Activated CD8-positive, alpha-beta memory T cell treated with anti-CD3 and anti-CD28 coated beads, Interleukin-2, amount 50 U/mL, for 24 hours (primary cell): Measurements from ENCODE around the gene ROCK2.

Source experiments
- DNase-seq: peaks from one replicate; pipeline ENCODE4 v3.0.0-alpha.2; 2020; ENCODE audit errors: extremely low read depth

Gene ROCK2

DNA sequence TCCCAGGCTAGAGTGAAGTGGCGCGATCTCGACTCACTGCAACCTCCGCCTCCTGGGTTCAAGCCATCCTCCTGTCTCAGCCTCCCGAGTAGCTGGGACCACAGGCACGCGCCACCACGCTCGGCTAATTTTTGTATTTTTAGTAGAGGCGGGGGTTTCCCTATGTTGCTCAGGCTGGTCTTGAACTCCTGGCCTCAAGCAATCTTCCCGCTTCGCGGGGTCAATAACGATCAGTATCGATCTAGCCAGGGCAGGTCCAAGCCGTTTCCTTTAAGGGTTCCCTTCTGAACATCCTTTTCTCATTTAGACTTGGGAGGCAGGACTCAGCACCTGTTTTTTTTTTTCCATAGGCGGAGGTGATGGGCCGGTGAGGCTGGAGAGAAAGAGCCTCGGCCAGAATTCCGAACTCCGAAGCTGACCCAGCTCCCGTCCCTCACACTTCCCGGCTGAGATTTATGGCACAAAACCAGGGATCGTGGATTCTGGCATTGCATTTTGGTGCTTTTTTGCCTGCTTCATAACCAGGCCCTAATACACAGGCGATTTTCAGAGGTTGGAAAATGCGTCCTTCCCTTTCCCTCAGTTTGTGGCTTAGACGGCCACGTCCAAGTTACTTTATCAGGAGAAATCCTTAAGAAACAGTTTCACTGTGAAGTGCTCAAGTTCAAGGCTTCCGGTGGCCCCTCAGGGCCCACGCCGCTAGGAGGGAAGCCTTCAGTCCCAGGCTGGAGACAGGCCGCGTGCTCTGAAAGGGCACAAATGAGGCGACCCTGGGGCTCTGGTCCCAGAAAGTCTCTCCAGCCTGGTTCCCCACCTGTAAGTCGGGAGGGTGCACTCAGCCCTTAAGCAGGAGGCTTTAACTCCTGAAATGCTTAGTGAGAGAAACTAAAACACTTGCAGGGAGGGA is 190.2 kb downstream of the ROCK2 start:
- no peak for DNase-seq

DNA sequence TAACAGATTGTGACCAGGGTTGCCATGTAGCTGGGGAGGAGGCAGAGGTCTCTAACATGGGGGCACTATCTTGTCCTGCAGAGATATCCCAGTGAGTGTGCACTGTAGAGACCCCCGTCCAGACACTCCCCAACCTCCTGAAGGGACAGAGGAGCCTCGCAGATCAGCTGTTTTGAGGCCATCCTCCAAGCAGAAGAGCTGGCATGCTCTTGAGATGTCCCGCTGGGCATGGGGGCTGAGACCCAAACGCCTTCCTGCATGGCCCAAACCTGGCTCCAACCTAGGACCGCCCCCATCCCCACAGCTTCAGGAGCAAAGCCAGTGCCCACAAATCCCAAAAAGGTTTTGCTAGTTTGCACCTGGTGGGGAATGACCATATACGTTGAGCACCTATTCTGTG is 191.8 kb downstream of the ROCK2 start:
- DNase-seq, result no peak

DNA sequence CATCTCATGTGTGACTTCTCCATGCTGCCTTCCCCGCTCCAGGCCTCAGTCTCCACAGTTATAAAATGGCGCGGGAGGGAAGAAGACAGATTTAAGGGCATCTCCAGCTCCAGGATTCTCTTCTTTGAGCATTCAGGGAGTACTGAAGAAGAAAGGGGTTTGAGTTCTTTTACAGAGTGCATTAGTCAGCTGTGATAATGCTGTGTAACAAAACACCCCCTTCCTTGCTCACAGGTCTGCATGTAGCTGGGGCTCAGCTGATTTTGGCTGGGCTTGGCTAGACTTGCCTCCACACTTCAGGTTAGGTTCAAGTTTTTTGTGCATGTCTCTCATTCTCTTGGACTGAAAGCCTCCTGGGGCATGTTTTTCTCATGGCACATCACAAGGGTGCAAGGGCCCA is 197.2 kb downstream of the ROCK2 start:
- no peak for DNase-seq

DNA sequence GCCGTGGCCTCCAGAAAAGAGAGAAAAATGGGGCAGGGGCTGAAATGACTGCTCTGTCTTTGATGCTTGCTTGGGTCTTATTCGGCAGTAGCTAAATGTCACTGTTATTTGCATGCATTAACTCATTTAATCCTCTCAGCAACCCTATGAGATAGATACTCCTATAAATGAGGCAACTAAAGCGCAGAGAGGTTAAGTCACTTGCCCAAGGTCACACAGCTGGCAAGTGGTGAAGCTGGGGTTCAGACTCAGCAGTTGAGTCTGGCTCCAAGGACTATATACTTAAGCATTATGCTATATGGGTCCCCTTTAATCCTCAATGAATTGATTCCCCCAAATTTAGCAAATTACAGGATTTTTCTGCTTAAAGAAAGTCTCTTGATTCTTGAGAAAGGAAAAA is 198.4 kb downstream of the ROCK2 start:
- no peak for DNase-seq

DNA sequence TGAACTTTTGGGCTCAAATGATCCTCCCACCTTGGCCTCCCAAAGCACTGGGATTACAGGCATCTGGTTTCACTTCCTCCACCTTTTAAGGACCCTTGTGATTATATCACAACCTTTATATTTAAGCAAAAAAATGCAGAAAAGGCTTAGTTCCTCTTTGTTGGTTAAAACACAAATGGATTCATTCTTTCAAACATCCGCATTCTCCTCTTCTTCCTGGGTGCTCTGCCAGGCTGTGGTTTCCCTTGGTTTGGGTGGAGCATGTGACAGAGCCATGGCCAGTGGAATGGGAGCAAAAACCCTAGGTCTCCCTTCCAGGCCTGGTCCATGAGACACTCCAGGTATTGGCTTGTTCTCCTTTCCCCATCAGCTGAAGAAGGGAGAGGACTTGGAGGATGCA is 199.1 kb downstream of the ROCK2 start:
- DNase-seq, result no peak

DNA sequence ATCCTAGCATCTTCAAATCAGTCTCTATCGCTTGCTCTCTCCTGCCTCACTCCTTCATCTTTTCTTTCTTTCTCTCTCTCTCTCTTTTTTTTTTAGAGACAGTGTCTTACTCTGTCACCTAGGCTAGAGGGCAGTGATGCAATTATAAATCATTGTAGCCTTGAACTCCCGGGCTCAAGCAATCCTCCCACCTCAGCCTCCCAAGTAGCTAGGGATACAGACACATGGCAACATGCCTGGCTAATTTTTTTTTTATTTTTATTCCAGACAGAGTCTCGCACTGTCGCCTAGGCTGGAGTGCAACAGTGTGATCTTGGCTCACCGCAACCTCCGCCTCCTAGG is 199.7 kb downstream of the ROCK2 start:
- DNase-seq, result no peak

DNA sequence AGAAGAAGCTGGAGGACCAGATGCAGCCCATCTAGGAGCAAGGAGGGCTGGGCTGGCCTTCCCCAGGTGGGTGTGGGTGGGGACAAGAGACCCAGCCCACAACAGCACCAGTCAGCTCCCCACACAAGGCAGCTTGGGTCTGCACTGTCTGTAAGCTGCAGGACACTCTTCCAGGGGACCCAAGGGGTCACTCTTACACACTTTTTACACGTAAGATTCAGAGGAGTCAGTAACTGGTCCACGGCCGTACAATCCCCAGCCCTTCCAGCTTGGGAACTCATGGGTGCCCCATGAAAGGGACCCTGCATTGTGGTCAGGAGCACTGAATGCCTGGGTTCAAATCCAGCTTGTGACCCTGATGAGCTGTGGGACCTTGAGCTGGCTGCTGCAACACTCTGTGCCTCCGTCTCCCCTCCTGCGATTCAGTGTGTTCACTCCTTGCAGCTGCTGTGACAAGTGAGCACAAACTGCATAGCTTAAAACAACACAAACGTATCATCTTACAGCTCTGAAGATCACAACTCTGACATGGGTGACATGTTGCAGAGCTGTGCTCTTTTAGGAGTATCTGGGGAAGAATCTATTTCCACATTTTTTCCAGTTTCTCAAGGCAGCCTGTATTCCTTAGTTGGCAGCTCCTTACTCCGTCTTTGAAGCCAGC is 200.2 kb downstream of the ROCK2 start:
- DNase-seq, result no peak

DNA sequence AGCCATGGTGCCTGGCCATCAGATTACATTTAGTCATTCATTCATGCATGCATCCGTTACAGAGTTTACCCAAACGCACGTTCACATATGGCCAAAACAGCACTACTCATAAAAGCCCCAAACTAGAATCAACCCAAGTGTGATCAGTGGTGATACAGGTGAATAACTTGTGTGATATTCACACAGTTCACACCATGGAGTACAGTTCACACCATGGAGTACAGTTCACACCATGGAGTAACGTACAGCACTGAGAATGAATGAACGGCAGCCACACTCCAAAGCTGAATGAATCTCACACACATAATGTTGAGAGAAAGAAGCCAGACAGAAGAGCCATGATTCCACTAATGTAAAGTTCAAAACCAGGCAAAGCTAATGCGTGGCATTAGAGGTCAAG is 201.4 kb downstream of the ROCK2 start:
- DNase-seq, result no peak

DNA sequence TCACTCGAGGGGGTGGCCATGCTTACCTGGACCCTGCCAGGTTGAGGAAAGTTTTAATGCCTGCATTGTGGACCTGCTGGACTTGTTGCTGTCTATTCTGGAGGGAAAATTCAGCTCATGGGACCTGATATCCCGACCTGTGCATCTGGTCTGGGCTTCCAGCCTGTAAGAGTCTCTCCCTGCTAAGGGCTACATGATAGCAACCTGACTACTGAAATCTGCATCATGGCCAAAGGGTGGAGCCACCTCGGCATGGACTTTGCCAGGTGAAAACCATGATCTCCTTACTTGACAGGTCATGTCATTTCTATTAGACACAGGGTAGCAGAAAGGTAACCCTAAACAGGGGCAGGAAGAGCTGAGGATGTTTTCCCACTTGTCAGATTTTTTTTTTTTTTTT is 202.1 kb downstream of the ROCK2 start:
- DNase-seq, result no peak

DNA sequence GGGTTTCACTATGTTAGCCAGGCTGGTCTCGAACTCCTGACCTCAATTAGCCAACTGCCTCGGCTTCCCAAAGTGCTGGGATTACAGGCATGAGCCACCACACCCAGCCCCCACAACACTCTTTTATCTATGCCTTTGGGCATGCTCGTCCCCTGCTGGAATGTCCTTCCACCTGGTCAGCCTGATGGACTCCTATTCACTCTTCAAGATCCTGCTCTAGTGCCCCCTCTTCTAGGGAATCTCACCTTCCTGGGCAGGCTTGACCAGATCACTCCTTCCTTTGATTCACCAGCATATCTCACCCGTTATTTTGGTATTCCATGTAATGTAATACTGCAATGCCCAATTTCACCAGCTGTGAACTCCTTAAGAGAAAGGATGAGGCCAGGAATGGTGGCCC is 203.1 kb downstream of the ROCK2 start:
- no peak for DNase-seq

DNA sequence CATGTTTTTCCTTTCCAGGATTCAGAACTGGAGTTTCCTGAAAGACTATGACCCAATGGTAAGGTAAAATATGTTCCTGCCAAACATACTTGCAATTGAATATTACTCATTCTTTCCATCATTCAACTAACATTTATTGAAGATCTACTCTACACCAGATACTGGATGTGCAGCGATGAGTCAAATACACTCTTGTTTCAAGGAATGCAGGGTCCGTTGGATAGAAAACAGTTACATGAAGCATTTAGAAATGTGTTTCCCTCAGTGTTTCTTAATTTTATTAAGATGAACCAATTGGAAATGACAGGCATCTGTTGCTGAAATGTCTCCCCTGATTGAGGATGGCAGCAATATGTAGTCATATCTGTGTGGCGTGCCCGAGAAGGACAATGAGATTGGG is 203.9 kb downstream of the ROCK2 start:
- no peak for DNase-seq

DNA sequence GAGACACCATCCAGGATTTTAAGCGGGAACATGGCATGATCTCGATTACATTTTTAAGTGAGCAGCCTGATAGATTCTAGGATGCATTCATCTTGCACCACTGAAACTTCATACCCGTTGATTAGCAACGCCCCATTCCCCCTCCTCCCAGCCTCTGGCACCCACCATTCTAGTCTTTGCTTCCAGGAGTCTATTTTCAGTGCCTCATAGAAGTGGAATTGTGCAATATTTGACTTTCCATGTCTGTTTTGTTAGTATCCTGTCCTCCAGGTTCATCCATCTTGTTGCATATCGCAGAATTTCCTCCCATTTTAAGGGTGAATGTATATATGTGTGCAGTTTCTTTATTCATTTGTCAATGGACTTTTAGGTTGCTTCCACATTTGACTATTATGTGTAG is 210.1 kb downstream of the ROCK2 start:
- no peak for DNase-seq

DNA sequence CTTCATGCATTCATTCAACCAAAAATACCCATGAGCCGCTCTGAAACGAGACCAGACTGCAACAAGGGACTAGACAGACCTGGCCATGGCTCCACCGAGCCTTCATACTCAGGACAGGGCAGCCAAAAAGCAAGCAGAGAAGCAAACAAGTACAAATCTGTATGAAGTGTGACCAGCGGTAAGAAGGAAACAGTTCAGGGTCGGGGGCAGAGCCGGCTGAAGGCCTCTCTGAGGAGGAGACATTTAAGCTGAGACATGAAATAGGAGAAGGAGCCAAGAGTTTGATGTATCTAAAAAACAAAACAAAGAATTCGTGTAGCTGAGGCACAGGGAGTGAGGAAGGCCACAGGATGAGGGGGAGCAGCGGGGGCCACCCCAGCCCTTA is 210.5 kb downstream of the ROCK2 start:
- no peak for DNase-seq

DNA sequence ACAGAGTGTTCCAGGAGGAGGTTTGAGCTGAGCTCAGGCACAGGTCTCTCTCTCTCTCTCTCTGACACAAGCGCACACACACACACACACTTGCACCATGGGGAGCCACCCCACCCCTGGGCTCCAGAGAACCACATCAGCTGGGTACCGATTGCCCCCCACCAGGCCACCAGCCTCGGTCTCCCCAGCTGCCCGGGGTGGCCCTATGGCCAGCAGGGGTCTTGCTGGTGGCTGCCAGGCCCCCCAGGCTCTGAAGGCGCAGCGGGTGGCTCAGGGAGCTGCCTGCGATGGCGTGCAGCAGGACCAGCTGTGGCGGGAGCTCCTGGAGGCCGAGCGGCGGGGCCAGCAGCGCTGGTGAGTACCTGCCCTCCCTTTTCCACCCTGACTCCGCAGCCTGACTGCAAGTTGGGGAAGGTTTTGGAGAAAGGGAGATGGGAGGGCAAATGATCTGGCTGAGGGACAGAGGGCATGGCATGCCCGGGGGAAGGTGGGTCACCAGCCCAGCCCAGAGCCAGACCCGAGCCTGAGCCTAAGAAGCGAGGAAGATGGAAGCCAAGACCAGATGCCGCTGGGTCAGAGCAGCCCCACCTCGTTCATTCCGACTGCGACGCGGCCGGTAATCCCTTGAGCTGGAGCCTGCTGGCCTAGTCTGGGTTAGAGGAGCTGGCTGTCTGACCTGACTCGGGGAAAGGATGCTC is 211.0 kb downstream of the ROCK2 start:
- no peak for DNase-seq

DNA sequence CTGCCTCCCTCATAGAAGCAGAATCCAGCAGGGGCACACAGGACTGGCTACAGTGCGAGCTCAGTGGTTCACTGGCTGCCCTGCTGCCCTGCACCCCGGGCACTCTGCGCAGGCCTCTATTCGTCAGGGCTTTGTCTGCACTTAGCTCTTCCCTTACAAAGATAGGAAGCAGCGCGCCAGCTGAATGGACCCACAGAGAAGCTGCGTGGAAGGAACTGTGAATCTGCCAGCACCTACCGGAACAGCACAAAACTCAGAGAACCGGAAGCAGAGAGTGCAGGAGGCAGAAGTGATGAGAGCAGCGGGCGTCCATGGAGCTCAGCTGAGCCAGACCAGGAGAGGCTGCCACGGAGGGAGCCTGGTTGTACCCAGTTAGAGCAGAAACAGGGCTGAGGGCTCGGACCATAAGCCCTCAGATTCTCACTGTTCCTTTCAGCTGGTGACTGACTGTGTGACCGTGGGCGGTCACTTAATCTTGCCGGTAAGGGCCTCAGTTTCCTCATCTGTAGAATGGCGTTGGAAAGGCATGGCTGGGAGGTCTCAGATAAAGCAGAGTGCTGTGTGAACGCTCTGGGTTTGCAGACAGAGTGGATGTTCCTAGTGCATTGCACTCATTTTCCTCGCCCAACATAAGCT is 212.3 kb downstream of the ROCK2 start:
- no peak for DNase-seq

DNA sequence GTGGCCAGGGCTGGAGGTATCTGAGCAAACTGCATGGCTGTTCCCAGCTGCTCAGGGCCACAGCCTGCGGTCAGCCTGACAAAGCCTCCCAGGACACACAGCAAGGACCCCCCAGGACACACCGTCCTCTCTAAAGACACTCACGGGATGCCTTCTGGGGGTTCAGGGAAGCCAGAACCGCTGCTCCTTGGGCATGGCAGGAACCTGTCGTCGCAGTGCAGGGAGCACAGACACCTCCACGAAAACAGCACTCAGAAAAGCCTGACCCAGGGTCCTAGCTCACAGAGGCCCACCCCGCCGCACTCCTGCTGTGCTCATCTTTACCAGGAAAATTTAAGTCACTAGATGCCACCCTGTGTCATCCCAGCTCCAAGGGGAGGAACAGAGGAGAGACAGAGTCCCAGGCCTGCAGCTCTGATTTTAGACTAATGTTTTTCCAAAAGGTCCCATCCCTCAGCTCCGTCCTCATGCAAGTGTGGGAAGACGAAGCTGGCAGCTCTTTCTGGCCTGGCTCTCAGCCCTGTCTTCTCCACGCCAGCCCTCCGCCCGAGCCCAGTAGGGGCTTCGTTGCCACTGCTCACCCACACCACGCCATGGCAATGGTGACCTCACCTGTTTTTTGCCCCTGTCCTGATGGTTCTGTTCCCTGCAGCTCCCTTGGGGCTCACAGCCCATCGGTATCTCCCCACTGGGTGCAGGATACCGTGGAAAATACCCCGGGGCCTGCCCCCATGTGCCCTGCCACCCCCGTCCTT is 213.1 kb downstream of the ROCK2 start:
- no peak for DNase-seq
